HG03342 (cell line): ENCODE results near the gene CPT1A.

Source experiments
- ATAC-seq: cut with Tn5 transposase; IDR thresholded peaks from one replicate; pipeline ENCODE4 v1.9.1; 2021; ENCODE audit warnings: mild to moderate bottlenecking, moderate library complexity; ENCODE audit not compliant: unreplicated experiment

Gene CPT1A

GRCh38 chr11:68832476-68833181 lies 9.1 kb downstream of the CPT1A start:
- no peak for ATAC-seq

GRCh38 chr11:68831124-68831523 lies 10.6 kb downstream of the CPT1A start:
- no peak for ATAC-seq

GRCh38 chr11:68829581-68829980 lies 12.1 kb downstream of the CPT1A start:
- no peak for ATAC-seq

GRCh38 chr11:68828957-68829356 lies 12.8 kb downstream of the CPT1A start:
- ATAC-seq: no peak

GRCh38 chr11:68828155-68828931 lies 13.4 kb downstream of the CPT1A start:
- ATAC-seq: no peak

GRCh38 chr11:68827733-68828132 lies 14.0 kb downstream of the CPT1A start:
- no peak for ATAC-seq

GRCh38 chr11:68826726-68827125 lies 15.0 kb downstream of the CPT1A start:
- no peak for ATAC-seq

GRCh38 chr11:68825571-68825970 lies 16.1 kb downstream of the CPT1A start:
- ATAC-seq: no peak

- ATAC-seq: no peak
These were observed 19.2 kb downstream of the CPT1A start for GRCh38 chr11:68822546-68822945.

GRCh38 chr11:68821670-68822069 lies 20.0 kb downstream of the CPT1A start:
- ATAC-seq: no peak

- no peak for ATAC-seq
These were observed 22.4 kb downstream of the CPT1A start for GRCh38 chr11:68819362-68819761.

- ATAC-seq: no peak
These were observed 23.5 kb downstream of the CPT1A start for GRCh38 chr11:68818181-68818580.

GRCh38 chr11:68817554-68817953 lies 24.2 kb downstream of the CPT1A start:
- no peak for ATAC-seq

- no peak for ATAC-seq
These were observed 24.7 kb downstream of the CPT1A start for GRCh38 chr11:68816917-68817419.

GRCh38 chr11:68816251-68816776 lies 25.4 kb downstream of the CPT1A start:
- no peak for ATAC-seq

- no peak for ATAC-seq
These were observed 27.9 kb downstream of the CPT1A start for GRCh38 chr11:68813773-68814172.

- no peak for ATAC-seq
These were observed 29.2 kb downstream of the CPT1A start for GRCh38 chr11:68812526-68812925.

- no peak for ATAC-seq
These were observed 31.6 kb downstream of the CPT1A start for GRCh38 chr11:68810164-68810563.

- ATAC-seq: no peak
These were observed 32.2 kb downstream of the CPT1A start for GRCh38 chr11:68809506-68809905.

- ATAC-seq: no peak
These were observed 32.9 kb downstream of the CPT1A start for GRCh38 chr11:68808787-68809186.

GRCh38 chr11:68806931-68807844 lies 34.5 kb downstream of the CPT1A start:
- ATAC-seq: no peak
